Subcutaneous adipose tissue (tissue), 4 donors: ENCODE results near the gene SPTLC2. TPM values are rescaled to one million over a fixed set of nuclear protein-coding genes. Genes with fewer than 3 reads are reported as not detected.

Experiments used
- CTCF ChIP-seq: fragments of 450-650 bp; IDR thresholded peaks from one replicate; pipeline ENCODE4 v1.5.1; 2016; ENCODE audit warnings: low read depth, mild to moderate bottlenecking, control low read depth, antibody characterized with exemption, moderate library complexity
- total RNA-seq, 4 donors: library from RNA; depleted of rRNA; stranded (reverse); fragments of >200 nt; gene quantifications; one replicate each; pipeline ENCODE4 v1.1.0, GENCODE V29; 2016

SPTLC2 gene
- total RNA-seq, 4 donors from 2014 or later = 48.1 to 61.8 (median 56.3) TPM

GRCh38 chr14:77607741-77608302, 8.6 kb downstream of the SPTLC2 start:
- no peak for TF ChIP-seq CTCF

- no peak for TF ChIP-seq CTCF
These were observed 11.0 kb downstream of the SPTLC2 start for GRCh38 chr14:77605392-77605972.

GRCh38 chr14:77603654-77604255, 12.7 kb downstream of the SPTLC2 start:
- TF ChIP-seq CTCF = no peak

GRCh38 chr14:77603031-77603430, 13.4 kb downstream of the SPTLC2 start:
- no peak for TF ChIP-seq CTCF

GRCh38 chr14:77601846-77602619, 14.4 kb downstream of the SPTLC2 start:
- no peak for TF ChIP-seq CTCF

- TF ChIP-seq CTCF = no peak
These were observed 16.5 kb downstream of the SPTLC2 start for GRCh38 chr14:77599889-77600288.
